ENCODE data around the gene LRP6.

Gene LRP6

GRCh38 chr12:12185414-12185813 is 81.4 kb downstream of the LRP6 start:
- no peak overlapping the region for H3K4me3 ChIP-seq (ENCODE audit: low read length)
- H3K36me3 ChIP-seq (ENCODE audit: control insufficient read depth, insufficient read depth, low read length), result no peaks in the 10 kb centered on the region
- H3K27ac ChIP-seq (ENCODE audit: low read depth, low read length), result no peak overlapping the region
- H3K27me3 ChIP-seq (ENCODE audit: control insufficient read depth, insufficient read depth, low read length), result no peaks in the 10 kb centered on the region
- no peak overlapping the region for H3K9ac ChIP-seq (ENCODE audit: low read length)
- H3K4me1 ChIP-seq (ENCODE audit: control insufficient read depth, insufficient read depth, low read length), result peaks cover 11% of the 10 kb centered on the region

GRCh38 chr12:12182703-12183365 is 84.0 kb downstream of the LRP6 start:
- Histone ChIP-seq H3K27me3 (ENCODE audit: control insufficient read depth, insufficient read depth, low read length) (no peaks in the 10 kb centered on the region), H3K9ac (ENCODE audit: low read length) (no peak overlapping the region), H3K27ac (ENCODE audit: low read depth, low read length) (peak overlapping the region; percentile 38), H3K36me3 (ENCODE audit: control insufficient read depth, insufficient read depth, low read length) (no peaks in the 10 kb centered on the region), H3K4me1 (ENCODE audit: control insufficient read depth, insufficient read depth, low read length) (peaks cover 8% of the 10 kb centered on the region), H3K4me3 (ENCODE audit: low read length) (no peak overlapping the region)

DNA sequence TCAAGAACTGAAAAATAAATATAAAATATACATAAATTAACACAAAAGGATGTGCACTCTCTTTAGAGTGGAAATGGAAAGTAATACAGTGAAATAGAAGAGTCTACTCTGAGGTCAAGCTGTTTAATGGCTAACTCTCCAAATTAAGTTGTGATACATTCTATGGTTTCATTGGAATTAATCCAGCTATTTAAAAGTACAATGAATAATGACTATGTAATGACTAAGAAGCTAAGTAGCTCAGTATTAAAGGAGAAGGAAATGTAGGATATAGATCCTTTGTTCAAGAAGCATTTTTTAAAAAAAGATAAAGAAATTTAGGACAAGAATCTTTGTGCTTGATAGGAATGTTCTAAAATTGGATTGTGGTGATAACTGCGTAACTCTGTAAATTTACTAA is 85.3 kb downstream of the LRP6 start:
- Histone ChIP-seq H3K27me3 (ENCODE audit: control insufficient read depth, insufficient read depth, low read length) (no peaks in the 10 kb centered on the region), H3K9ac (ENCODE audit: low read length) (no peak overlapping the region), H3K4me3 (ENCODE audit: low read length) (no peak overlapping the region), H3K4me1 (ENCODE audit: control insufficient read depth, insufficient read depth, low read length) (peaks cover 6% of the 10 kb centered on the region), H3K36me3 (ENCODE audit: control insufficient read depth, insufficient read depth, low read length) (no peaks in the 10 kb centered on the region), H3K27ac (ENCODE audit: low read depth, low read length) (no peak overlapping the region)

DNA sequence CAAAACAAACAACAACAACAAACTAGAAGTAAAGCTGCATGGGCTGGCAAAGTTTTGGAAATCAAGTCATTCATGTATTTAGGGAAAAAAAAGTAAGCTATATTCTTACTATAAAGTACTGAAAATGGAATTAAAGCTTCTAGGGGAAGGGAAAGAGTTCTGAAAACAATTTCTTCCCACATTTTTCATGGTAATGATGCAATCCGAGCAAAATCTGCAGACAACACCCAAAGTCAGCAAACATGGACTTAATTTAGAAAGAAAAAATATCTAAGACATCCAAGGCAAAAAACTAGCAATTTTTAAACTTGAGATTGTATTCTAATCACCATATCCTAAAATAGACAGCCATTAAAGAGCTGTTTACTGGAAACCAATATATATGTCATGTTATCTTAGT is 86.3 kb downstream of the LRP6 start:
- H3K36me3 ChIP-seq (ENCODE audit: control insufficient read depth, insufficient read depth, low read length), result no peaks in the 10 kb centered on the region
- H3K4me1 ChIP-seq (ENCODE audit: control insufficient read depth, insufficient read depth, low read length), result peaks cover 6% of the 10 kb centered on the region
- no peaks in the 10 kb centered on the region for H3K27me3 ChIP-seq (ENCODE audit: control insufficient read depth, insufficient read depth, low read length)
- no peak overlapping the region for H3K4me3 ChIP-seq (ENCODE audit: low read length)
- H3K27ac ChIP-seq (ENCODE audit: low read depth, low read length), result no peak overlapping the region
- no peak overlapping the region for H3K9ac ChIP-seq (ENCODE audit: low read length)

GRCh38 chr12:12180136-12180535 is 86.7 kb downstream of the LRP6 start:
- Histone ChIP-seq H3K27ac (ENCODE audit: low read depth, low read length) (no peak overlapping the region), H3K36me3 (ENCODE audit: control insufficient read depth, insufficient read depth, low read length) (no peaks in the 10 kb centered on the region), H3K9ac (ENCODE audit: low read length) (no peak overlapping the region), H3K4me1 (ENCODE audit: control insufficient read depth, insufficient read depth, low read length) (peaks cover 6% of the 10 kb centered on the region), H3K4me3 (ENCODE audit: low read length) (no peak overlapping the region), H3K27me3 (ENCODE audit: control insufficient read depth, insufficient read depth, low read length) (no peaks in the 10 kb centered on the region)

- Histone ChIP-seq H3K9ac (ENCODE audit: low read length) (no peak overlapping the region), H3K4me3 (ENCODE audit: low read length) (no peak overlapping the region), H3K27me3 (ENCODE audit: control insufficient read depth, insufficient read depth, low read length) (no peaks in the 10 kb centered on the region), H3K36me3 (ENCODE audit: control insufficient read depth, insufficient read depth, low read length) (no peaks in the 10 kb centered on the region), H3K27ac (ENCODE audit: low read depth, low read length) (no peak overlapping the region), H3K4me1 (ENCODE audit: control insufficient read depth, insufficient read depth, low read length) (peaks cover 2% of the 10 kb centered on the region)
Measured at GRCh38 chr12:12178559-12178958, 88.3 kb downstream of the LRP6 start.

- Histone ChIP-seq H3K9ac (ENCODE audit: low read length) (no peak overlapping the region), H3K27ac (ENCODE audit: low read depth, low read length) (no peak overlapping the region)
Measured at GRCh38 chr12:12176402-12176801, 90.4 kb downstream of the LRP6 start.

GRCh38 chr12:12171991-12172511 is 94.8 kb downstream of the LRP6 start:
- Histone ChIP-seq H3K27ac (ENCODE audit: low read depth, low read length) (no peak overlapping the region), H3K36me3 (ENCODE audit: control insufficient read depth, insufficient read depth, low read length) (no peaks in the 10 kb centered on the region), H3K4me1 (ENCODE audit: control insufficient read depth, insufficient read depth, low read length) (peaks cover 6% of the 10 kb centered on the region), H3K4me3 (ENCODE audit: low read length) (no peak overlapping the region), H3K27me3 (ENCODE audit: control insufficient read depth, insufficient read depth, low read length) (no peaks in the 10 kb centered on the region), H3K9ac (ENCODE audit: low read length) (no peak overlapping the region)

More at GRCh38 chr12:12176402-12176801, 90.4 kb downstream of the LRP6 start:
- Histone ChIP-seq H3K4me3 (ENCODE audit: low read length) (no peak overlapping the region), H3K36me3 (ENCODE audit: control insufficient read depth, insufficient read depth, low read length) (no peaks in the 10 kb centered on the region), H3K4me1 (ENCODE audit: control insufficient read depth, insufficient read depth, low read length) (peaks cover 6% of the 10 kb centered on the region), H3K27me3 (ENCODE audit: control insufficient read depth, insufficient read depth, low read length) (no peaks in the 10 kb centered on the region)

DNA sequence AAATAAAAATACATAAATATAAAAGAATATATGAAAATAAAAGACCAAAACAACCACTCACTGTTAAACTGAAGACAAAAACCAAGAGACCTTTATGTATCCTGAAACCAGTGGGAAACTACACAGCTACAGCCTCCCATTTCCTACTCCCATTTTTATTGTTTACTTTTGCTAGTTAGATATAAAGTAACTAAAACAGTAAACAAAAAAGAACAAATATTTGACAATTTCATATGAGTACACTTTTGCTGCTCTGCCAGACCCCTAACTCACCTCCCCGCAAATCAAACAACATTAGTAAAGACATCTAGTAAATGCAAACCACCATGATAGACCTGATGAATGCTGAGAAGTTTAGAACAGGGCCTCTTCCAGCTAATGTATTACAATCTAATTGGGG is 99.0 kb downstream of the LRP6 start:
- H3K27ac ChIP-seq (ENCODE audit: low read depth, low read length), result no peak overlapping the region

DNA sequence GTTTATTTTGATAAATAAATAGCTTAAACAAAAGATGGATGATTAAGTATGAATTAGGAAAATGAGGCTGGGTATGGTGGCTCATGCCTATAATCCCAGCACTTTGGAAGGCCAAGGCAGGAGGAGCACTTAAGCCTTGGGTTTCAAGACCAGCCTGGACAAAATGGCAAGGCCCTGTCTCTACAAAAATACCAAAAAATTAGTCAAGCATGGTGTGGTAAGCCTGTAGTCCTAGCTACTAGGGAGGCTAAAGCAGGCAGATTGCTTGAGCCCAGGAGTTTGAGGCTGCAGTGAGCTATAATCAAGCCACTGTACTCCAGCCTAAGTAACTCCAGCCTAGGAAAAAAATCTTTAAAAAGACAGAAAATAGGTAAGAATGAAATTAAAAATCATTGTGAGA is 100.1 kb downstream of the LRP6 start:
- Histone ChIP-seq H3K27ac (ENCODE audit: low read depth, low read length) (no peak overlapping the region), H3K27me3 (ENCODE audit: control insufficient read depth, insufficient read depth, low read length) (no peaks in the 10 kb centered on the region), H3K9ac (ENCODE audit: low read length) (no peak overlapping the region), H3K4me1 (ENCODE audit: control insufficient read depth, insufficient read depth, low read length) (peaks cover 4% of the 10 kb centered on the region), H3K4me3 (ENCODE audit: low read length) (no peak overlapping the region), H3K36me3 (ENCODE audit: control insufficient read depth, insufficient read depth, low read length) (no peaks in the 10 kb centered on the region)

More for the DNA sequence above, 99.0 kb downstream of the LRP6 start:
- Histone ChIP-seq H3K27me3 (ENCODE audit: control insufficient read depth, insufficient read depth, low read length) (no peaks in the 10 kb centered on the region), H3K9ac (ENCODE audit: low read length) (no peak overlapping the region), H3K4me1 (ENCODE audit: control insufficient read depth, insufficient read depth, low read length) (peaks cover 10% of the 10 kb centered on the region), H3K4me3 (ENCODE audit: low read length) (no peak overlapping the region), H3K36me3 (ENCODE audit: control insufficient read depth, insufficient read depth, low read length) (no peaks in the 10 kb centered on the region)

- Histone ChIP-seq H3K27me3 (ENCODE audit: control insufficient read depth, insufficient read depth, low read length) (no peaks in the 10 kb centered on the region), H3K9ac (ENCODE audit: low read length) (no peak overlapping the region), H3K36me3 (ENCODE audit: control insufficient read depth, insufficient read depth, low read length) (no peaks in the 10 kb centered on the region), H3K27ac (ENCODE audit: low read depth, low read length) (no peak overlapping the region), H3K4me3 (ENCODE audit: low read length) (no peak overlapping the region), H3K4me1 (ENCODE audit: control insufficient read depth, insufficient read depth, low read length) (peaks cover 7% of the 10 kb centered on the region)
Measured at GRCh38 chr12:12159988-12160387, 106.9 kb downstream of the LRP6 start.

DNA sequence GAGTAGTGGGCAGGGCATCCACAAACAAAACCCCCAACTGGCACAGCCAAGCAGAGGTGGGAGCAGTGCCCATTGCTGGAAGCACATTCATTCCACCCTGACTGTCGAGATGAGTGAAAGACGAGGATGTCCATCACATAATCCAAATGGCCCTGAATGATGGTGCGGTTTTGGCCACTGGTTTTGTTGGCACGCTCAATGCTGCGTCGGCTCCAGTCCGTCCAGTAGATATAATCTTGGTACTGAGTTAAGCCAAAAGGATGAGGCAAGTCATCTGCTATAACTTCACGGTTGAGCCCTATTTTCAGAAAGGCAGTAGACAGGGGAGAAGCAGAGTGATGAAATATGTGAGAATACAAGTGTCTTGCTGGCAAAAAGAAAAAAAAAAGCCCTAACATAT is 108.0 kb downstream of the LRP6 start:
- Histone ChIP-seq H3K9ac (ENCODE audit: low read length) (no peak overlapping the region), H3K4me1 (ENCODE audit: control insufficient read depth, insufficient read depth, low read length) (peaks cover 4% of the 10 kb centered on the region), H3K27me3 (ENCODE audit: control insufficient read depth, insufficient read depth, low read length) (no peaks in the 10 kb centered on the region), H3K27ac (ENCODE audit: low read depth, low read length) (no peak overlapping the region), H3K4me3 (ENCODE audit: low read length) (no peak overlapping the region), H3K36me3 (ENCODE audit: control insufficient read depth, insufficient read depth, low read length) (no peaks in the 10 kb centered on the region)

- Histone ChIP-seq H3K4me1 (ENCODE audit: control insufficient read depth, insufficient read depth, low read length) (peaks cover 4% of the 10 kb centered on the region), H3K36me3 (ENCODE audit: control insufficient read depth, insufficient read depth, low read length) (no peaks in the 10 kb centered on the region), H3K9ac (ENCODE audit: low read length) (no peak overlapping the region)
Measured at GRCh38 chr12:12157424-12157823, 109.4 kb downstream of the LRP6 start.

More at GRCh38 chr12:12157424-12157823, 109.4 kb downstream of the LRP6 start:
- Histone ChIP-seq H3K27ac (ENCODE audit: low read depth, low read length) (no peak overlapping the region), H3K27me3 (ENCODE audit: control insufficient read depth, insufficient read depth, low read length) (no peaks in the 10 kb centered on the region), H3K4me3 (ENCODE audit: low read length) (no peak overlapping the region)

Data from rectal smooth muscle tissue (tissue), 1 donor.